OCI-LY7 (cell line): ENCODE measurements around the gene KIF16B.

Source experiments
- EZH2phosphoT487 ChIP-seq: fragments of 200-600 bp; sonication (generic); IDR thresholded peaks from 2 replicates; pipeline ENCODE4 v1.6.1; 2018; ENCODE audit warnings: low read depth, borderline replicate concordance, mild to moderate bottlenecking, mixed run types, antibody characterized with exemption, low read length, moderate library complexity, mixed read lengths
- TF ChIP-seq, protein P1 (sequence below): fragments of 200-600 bp; sonication (generic); conservative IDR thresholded peaks from 2 replicates; pipeline ENCODE4 v1.5.1; 2014; ENCODE audit warnings: mild to moderate bottlenecking, antibody characterized with exemption, low read length, moderate library complexity, mixed read lengths

- TF ChIP-seq, protein P1, sequence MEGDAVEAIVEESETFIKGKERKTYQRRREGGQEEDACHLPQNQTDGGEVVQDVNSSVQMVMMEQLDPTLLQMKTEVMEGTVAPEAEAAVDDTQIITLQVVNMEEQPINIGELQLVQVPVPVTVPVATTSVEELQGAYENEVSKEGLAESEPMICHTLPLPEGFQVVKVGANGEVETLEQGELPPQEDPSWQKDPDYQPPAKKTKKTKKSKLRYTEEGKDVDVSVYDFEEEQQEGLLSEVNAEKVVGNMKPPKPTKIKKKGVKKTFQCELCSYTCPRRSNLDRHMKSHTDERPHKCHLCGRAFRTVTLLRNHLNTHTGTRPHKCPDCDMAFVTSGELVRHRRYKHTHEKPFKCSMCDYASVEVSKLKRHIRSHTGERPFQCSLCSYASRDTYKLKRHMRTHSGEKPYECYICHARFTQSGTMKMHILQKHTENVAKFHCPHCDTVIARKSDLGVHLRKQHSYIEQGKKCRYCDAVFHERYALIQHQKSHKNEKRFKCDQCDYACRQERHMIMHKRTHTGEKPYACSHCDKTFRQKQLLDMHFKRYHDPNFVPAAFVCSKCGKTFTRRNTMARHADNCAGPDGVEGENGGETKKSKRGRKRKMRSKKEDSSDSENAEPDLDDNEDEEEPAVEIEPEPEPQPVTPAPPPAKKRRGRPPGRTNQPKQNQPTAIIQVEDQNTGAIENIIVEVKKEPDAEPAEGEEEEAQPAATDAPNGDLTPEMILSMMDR, result no peak
- no peak for TF ChIP-seq EZH2phosphoT487
Measured at GRCh38 chr20:16616317-16616716, 43.1 kb upstream of the KIF16B start.
